Suprapubic skin (tissue), 3 donors: Measurements from ENCODE around the gene NXNL1.

ENCODE experiments used
- CTCF ChIP-seq, 2 donors: fragments of 200-600 bp in 1 of 2; fragments of 450-650 bp in 1 of 2; sonication (generic) in 1 of 2; IDR thresholded peaks; one replicate each; pipeline ENCODE4 v1.5.1; 2016 to 2019; ENCODE audit warnings: antibody characterized with exemption in 2 of 2, mild to moderate bottlenecking in 1 of 2, moderate library complexity in 1 of 2
- EP300 ChIP-seq: sonication (generic); formaldehyde crosslinking; IDR thresholded peaks from one replicate; pipeline ENCODE4 v1.6.1; 2017; ENCODE audit warnings: antibody characterized with exemption

GRCh38 chr19:17489392-17490030, 28.8 kb upstream of the NXNL1 start:
- no peak for TF ChIP-seq CTCF (IDR thresholded peaks at IDR 0.05)
- TF ChIP-seq EP300 = no peak
